Mucosa of gallbladder (tissue), 1 donor: ENCODE results near the gene AKAP11. TPM values are rescaled to one million over a fixed set of nuclear protein-coding genes. Genes with fewer than 3 reads are reported as not detected.
"Not testable (repeated sequence)": the region's sequence is repeated elsewhere in the genome, so short reads cannot be mapped to it uniquely, and the experiment has no call there.

Experiments used
- DNase-seq: peaks from one replicate; pipeline ENCODE4 v3.0.0-alpha.2; 2020; ENCODE audit warnings: low spot score
- total RNA-seq: library from RNA; stranded (reverse); gene quantifications from one replicate; pipeline ENCODE4 v1.2.1, GENCODE V29; 2021
- donor health status: DM: no; HTN: no; CAD: no.

The AKAP11 gene, protein sequence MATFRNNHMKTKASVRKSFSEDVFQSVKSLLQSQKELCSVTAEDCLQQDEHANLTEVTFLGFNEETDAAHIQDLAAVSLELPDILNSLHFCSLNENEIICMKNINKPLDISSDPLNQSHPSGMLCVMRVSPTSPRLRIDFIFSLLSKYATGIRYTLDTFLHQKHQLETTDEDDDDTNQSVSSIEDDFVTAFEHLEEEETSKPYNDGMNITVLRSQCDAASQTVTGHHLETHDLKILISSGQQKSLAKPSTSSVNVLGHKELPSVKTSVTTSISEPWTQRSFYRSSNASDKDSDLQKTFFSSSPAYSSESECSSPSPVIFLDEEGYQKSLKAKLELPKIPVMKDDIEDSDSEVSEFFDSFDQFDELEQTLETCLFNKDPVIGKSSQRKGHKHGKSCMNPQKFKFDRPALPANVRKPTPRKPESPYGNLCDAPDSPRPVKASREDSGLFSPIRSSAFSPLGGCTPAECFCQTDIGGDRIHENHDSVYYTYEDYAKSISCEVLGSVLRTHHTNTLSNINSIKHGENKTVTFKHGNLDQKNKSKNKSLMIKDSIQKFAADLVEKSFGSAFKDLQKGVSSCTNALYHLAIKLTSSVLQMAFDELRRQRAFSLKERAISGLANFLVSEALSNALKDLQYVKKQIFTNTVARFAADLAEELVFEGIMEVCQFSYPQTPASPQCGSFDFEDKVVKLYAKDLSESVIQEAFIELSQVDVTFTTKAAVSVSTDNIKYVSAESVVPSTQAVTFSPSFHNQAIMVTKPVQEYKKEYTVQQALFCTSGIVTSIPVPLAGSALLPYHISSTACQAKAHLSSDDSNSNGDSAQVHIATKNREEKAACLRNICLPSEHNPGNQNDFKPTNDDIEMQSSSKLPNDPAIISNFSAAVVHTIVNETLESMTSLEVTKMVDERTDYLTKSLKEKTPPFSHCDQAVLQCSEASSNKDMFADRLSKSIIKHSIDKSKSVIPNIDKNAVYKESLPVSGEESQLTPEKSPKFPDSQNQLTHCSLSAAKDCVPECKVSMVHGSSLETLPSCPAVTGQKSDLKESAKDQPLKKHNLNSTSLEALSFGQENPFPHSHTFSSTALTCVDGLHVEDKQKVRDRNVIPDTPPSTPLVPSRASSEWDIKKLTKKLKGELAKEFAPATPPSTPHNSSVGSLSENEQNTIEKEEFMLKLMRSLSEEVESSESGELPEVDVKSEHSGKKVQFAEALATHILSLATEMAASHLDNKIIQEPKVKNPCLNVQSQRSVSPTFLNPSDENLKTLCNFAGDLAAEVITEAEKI (N-terminal part only)
- 36.1 TPM for total RNA-seq

DNA sequence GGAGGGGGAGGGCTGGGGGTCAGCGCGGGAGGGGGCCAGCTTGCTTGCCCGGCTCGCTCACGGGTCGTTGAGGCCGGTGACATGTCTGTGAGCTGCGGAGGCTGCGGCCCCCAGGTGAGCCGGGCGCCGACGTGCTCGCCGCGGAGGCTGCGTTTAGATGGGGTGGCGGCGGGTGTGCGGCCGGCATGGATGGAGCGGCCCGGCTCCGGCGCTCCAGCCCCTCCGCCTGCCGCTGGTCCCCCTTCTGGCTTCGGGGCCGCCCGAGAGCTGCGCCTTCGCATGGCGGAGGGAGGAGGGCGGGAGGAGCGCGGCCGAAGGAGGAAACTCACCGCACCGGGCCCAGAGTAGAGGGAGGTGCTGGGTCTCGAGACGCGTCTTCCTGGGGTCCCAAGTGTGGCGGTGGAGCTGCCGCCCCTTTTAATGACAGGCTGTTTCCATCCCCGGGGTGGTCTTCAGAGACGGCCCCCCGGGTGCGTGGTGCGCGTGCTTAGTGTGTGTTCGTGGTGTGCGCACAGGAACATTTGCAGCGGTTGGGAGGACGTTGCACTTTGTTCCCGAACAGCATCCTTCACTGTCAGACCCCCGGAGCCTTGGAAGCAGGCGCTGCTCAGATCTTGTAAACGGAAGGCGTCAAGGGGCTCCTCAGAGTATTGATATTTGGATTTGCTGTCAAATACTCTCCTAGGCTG lies at the start of gene AKAP11:
TSS of gene AKAP11 (plus strand) at position 38 of the 689 bp plus-strand sequence. CDS start 14,197 bp downstream, outside the sequence.
- peak; percentile 23 for DNase-seq

DNA sequence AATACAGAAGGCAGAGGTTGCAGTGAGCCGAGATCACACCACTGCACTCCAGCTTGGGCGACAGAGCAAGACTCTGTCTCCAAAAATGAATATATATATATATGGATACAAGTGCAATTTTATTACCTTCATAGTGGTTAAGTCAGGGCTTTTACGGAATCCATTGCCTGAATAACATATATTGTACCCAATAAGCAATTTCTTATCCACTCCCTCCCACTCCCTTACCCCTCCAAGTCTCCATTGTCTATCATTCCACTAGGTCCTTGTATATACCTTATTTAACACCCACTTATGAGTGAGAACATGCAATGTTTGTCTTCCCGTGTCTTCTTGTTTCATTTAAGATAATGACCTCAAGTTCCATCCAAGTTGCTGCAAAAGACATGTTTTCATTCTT lies 48.3 kb upstream of the AKAP11 start:
- no peak for DNase-seq

- DNase-seq = no peak
Observed at GRCh38 chr13:42225051-42225450, 46.9 kb upstream of the AKAP11 start.

- DNase-seq = not testable (repeated sequence)
Observed at GRCh38 chr13:42226759-42227158, 45.2 kb upstream of the AKAP11 start.

GRCh38 chr13:42228527-42228926 lies 43.4 kb upstream of the AKAP11 start:
- no peak for DNase-seq

DNA sequence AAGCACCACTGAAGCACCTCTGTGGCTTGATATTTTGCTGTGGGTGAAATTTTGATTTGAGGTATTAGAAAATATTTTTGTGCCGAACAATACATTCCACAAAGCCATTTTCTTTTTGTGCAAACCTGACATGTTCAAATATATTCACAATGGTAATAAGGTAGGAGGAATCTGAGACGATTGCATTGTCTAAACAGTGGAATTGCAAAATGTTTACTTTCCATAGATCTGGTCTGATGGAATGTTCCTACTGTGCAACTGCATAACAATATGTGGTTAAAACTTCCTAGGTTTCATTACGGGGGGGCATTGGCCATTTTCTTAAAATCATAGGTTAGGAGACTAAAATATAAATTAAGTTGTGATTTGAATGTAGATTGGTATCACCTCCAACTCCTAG lies 42.7 kb upstream of the AKAP11 start:
- no peak for DNase-seq

DNA sequence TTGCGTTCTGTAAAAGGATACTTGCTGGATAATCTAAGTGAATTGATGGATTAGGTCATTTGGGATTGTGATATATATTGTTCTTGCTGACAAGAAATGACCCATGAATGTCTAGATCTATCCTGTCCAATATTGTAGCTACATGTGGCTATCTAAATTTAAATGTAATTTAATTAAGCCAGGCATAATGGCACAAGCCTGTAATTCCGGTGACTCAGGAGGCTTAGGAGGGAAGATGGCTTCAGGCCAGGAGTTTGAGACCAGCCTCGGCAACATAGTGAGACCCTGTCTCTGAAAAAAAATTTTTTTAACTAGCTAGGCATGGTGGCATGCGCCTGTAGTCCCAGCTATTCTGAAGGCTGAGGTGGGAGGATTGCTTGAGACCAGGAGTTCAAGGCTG lies 39.3 kb upstream of the AKAP11 start:
- DNase-seq = no peak

DNA sequence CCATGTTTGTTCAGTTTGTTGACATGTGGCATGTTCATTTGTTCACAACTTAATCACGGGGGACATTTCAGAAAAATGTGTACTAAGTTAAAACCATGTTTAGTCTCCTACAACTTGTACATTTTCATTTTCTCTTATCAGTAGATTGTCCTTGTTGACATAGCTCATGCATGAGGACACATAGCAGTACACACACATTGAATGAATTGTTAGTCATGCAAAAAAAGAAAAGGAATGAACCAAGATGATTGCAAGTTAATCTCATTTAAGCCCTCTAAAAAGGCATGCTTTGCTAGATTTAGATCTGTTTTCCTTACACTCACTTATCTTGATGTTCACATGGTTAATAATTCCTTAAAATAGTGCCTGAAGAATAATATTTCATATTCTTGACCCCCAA lies 38.2 kb upstream of the AKAP11 start:
- no peak for DNase-seq

DNA sequence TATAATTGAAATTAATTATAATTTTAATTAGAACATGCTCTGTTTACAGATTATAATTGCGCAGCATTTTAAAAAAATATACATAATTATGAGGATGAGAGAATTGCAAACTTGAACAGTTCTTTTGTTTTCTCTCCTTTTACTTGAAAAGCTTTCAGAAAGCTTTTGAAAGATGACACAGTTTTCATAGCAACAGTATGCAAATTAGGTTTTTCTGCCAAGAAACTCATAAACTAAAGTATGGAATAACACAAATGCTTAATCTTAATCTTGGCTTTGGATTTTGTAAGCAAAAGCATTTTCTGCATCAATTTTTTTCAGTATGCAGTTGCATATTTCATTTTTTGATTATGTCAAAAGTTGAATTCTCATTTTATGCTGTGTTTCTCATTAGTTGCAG lies 32.8 kb upstream of the AKAP11 start:
- DNase-seq = no peak

- no peak for DNase-seq
Observed at GRCh38 chr13:42239644-42240043, 32.3 kb upstream of the AKAP11 start.

DNA sequence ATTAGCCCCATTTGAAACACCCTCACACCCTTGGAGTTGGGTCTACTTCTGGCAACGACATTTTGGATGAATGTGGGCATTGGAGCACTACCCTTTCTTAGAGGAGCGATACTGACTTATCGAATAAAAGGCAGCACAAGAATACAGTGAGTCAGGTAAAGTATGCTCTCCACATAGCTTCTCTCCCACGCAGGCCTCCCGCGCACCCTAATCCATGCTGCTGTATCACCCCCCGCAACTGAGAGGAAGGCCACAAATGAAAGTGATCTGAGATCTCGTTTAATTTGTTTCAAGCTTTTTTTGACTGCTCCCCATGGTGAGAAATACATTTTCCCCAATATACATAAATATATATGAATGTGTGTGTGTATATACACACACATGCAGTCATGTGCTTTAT lies 25.4 kb upstream of the AKAP11 start:
- DNase-seq = no peak

DNA sequence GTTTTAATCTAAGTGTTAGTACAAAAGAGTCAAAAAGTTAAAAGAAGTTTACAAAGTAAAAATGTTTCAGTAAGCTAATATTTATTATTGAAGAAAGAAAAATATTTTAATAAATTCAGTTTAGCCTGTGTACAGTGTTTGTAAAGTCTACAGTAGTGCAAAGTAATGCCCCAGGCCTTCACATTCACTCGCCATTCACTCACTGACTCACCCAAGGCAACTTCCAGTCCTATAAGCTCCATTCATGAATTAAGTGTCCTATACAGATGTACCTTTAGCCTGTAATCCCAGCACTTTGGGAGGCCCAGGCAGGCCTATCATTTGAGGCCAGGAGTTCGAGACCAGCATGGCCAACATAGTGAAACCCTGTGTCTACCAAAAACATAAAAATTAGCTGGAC lies 24.1 kb upstream of the AKAP11 start:
- DNase-seq = no peak

- DNase-seq = no peak
Observed at GRCh38 chr13:42255886-42256285, 16.1 kb upstream of the AKAP11 start.

GRCh38 chr13:42258747-42259146 lies 13.2 kb upstream of the AKAP11 start:
- DNase-seq = no peak

DNA sequence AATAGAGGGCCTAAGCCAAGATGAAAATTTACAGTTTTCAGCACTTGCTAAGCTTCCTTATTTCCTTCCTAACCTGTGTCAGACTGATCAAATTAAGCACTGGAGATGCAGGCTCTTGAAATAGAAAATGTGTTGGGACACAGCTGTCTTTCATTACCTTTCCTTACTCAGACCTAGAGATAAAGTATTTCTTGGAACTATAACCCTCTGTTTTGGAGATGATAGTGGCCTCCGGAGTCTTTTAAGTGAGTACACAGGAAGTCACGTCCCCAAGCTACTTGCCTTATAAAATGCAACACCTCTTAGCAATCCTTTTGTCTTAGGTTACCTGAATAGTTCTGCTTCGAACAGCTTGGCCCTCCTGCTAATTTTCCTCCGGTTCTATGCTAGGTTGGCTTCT lies 12.4 kb upstream of the AKAP11 start:
- no peak for DNase-seq

- no peak for DNase-seq
Observed at GRCh38 chr13:42260903-42261654, 10.9 kb upstream of the AKAP11 start.

GRCh38 chr13:42266473-42266872 lies 5.5 kb upstream of the AKAP11 start:
- DNase-seq = no peak

DNA sequence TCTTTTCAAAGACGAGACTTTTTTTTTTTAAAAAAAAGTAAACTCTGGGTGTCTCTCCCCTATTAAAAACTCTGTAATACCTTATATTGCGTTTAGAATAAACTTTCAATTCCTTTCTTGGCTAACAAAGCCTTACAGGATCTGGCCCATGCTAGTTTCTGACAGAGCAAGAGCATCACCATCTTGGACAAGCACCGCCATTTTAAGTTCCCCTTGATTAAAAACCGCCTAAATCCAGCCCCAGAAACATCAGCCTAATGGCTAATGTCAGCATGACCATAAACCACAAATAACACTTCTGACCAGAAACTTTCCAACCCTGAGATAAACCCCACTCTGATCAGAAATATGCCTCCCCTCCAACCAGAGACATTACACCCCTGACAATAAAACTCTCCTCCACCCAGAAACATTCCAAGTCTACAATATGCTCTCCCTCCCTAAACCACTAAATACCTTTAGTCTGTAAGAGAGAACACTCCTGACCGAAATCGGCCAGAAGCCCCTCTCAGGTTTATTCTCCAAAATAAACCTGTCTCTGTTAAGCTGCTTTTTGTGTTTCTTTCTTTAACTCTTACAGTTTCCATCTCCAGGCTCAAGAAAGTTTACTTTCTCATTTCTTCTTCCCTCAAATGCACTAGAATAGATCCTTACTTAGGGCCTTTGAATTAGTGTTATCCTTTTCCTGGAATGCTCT lies 1.6 kb upstream of the AKAP11 start:
- DNase-seq = no peak

- no peak for DNase-seq
Observed at GRCh38 chr13:42270857-42271215, 1.1 kb upstream of the AKAP11 start.
